ENCODE results near the gene PXT1. TPM values are rescaled to one million over a fixed set of nuclear protein-coding genes. Genes with fewer than 3 reads are reported as not detected.

Gene PXT1
- total RNA-seq, 1 donor: not detected

DNA sequence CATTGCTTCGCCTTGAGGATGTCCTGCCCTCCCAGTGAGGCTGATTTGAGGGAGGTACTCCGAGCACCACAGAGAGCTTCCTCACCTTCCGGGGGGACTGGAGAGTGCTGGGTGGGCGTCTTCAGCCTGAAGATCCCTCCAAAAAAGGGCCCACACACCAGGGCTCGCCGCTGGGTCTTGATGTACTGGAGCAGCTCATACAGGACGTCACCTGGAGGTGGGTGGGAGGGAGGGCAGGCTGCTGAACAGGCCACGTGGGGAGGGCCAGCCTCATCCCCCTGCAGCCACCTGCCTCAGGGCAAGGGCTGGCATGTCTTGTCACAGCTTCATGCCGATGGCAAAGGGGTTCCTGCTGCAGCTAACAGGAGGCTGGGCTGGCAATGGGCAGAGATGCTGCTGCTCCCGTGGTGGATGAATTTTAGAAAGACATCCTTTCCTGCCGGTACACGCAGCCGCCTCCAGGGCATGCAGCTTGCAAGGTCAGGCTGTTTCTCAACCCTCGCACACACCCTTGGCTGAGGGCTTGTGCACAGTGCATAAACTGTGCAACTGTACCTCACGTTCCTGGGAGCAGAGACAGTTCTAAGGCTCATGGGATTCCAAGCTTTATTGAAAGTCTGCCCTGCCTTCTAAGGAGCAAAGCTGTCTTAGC, 69.2 kb downstream of the PXT1 start:
- TF ChIP-seq, protein P1, sequence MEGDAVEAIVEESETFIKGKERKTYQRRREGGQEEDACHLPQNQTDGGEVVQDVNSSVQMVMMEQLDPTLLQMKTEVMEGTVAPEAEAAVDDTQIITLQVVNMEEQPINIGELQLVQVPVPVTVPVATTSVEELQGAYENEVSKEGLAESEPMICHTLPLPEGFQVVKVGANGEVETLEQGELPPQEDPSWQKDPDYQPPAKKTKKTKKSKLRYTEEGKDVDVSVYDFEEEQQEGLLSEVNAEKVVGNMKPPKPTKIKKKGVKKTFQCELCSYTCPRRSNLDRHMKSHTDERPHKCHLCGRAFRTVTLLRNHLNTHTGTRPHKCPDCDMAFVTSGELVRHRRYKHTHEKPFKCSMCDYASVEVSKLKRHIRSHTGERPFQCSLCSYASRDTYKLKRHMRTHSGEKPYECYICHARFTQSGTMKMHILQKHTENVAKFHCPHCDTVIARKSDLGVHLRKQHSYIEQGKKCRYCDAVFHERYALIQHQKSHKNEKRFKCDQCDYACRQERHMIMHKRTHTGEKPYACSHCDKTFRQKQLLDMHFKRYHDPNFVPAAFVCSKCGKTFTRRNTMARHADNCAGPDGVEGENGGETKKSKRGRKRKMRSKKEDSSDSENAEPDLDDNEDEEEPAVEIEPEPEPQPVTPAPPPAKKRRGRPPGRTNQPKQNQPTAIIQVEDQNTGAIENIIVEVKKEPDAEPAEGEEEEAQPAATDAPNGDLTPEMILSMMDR (IDR thresholded peaks at IDR 0.05; ENCODE audit: insufficient read depth, low read length): no peak
- H3K4me3 ChIP-seq (ENCODE audit: low read depth, low read length): no peak overlapping the region
- no peak for DNase-seq (ENCODE audit: low read depth)

DNA sequence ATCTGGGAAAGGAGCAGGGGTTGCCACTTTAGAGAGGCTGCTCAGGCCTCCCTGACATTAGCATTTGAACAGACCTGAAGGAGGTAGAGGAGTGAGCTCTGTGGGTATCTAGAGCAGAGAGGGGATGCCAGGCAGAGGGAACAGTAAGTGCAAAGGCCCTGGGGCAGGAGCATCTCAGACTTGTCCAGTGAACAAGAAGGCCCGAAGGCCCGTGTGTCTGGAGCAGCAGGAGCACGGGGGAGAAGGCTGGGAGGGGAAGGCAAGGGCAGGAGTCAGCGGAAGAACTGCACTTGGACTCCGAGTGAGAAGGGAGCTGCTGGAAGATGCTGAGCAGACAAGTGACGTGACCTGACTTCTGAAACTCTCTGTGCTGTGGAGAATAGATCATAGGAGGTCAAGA, 70.6 kb downstream of the PXT1 start:
- TF ChIP-seq, protein P1 (IDR thresholded peaks at IDR 0.05; ENCODE audit: insufficient read depth, low read length): no peak
- DNase-seq (ENCODE audit: low read depth): no peak
- H3K4me3 ChIP-seq (ENCODE audit: low read depth, low read length): no peak overlapping the region

DNA sequence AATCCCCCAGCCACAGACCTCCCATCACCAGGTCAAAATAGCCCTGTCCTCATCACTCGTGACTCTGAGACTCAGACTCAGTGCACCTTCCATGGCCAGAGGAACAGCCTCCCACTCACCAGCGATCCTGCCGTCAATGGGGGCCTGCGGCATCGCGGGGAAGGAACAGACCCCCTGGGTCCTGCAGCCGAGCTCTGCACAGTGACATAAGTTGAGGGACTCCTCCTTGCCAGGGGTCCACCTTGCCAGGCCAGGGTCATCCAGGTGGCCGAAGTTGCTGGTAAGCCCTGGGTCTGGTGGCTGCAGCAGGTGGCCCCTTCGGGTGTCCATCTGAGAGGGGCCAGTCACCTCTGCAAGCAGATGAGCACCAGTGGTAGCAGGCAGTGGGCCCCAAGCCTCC, 71.4 kb downstream of the PXT1 start:
- no peak overlapping the region for H3K4me3 ChIP-seq (ENCODE audit: low read depth, low read length)
- TF ChIP-seq, protein P1 (IDR thresholded peaks at IDR 0.05; ENCODE audit: insufficient read depth, low read length): no peak
- DNase-seq (ENCODE audit: low read depth): no peak

DNA sequence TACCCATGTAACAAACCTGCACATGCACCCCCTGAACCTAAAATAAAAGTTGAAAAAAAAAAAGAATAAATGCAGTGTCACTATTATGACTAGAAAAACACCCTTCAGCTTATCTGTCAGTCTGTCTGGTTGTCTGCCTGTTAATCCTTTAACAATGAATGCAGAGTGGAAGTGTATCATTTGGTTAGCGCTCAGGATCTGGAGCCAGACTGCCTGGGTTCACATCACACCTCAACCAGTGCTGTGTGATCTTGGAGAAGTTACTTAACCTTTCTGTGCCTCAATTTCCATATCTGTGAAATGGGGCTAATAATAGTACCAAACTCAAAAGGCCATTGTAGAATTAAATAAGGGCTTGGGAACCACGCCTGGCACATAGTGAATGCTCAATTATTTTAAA, 72.0 kb downstream of the PXT1 start:
- TF ChIP-seq, protein P1 (IDR thresholded peaks at IDR 0.05; ENCODE audit: insufficient read depth, low read length): no peak
- no peak for DNase-seq (ENCODE audit: low read depth)

DNA sequence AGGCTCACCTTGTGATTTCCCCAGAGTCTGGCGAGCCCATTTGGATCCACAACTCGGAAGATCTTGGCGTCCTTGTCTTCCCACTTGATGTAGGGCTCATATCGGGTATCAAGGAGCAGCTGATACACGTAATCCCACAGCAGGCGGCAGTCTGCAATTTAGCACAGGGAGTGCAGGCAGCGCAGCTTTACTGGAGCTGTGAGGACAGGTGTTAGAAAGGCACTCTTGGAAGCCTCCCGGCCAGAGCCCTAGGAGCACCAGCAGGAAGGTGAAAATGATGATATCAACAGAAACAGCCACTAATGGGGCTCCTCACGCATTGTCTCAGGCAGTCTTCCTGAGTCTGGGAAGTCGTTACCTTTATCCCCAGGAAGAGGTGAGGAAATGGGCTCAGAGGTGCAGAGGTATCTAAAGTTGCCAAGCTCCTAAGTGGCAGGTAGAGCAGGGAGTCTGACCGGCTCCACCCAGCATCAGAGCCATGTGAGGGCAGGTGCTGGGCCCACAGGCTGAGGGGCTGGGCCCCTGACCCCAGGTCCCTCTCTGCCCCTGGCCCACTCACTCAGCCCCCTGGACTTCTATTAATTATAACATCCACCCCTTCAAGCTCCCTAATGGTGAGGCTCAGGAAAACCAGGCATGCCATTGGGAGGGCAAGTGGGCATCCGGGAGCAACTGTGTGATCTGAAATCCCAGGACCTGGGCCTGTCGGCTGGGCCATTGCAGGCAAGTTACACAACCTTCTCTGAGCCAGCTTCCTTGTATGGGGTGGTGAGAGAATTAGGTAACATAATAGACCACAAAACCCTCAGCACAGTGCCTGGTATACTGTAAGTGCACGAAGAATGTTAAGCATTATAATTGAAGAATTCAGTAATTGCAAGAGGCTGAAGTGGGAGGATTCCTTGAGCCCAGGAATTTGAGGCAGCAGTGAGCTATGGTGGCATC, 73.5 kb downstream of the PXT1 start:
- DNase-seq (ENCODE audit: low read depth): peak; percentile 84
- H3K4me3 ChIP-seq (ENCODE audit: low read depth, low read length): no peak overlapping the region
- TF ChIP-seq, protein P1 (IDR thresholded peaks at IDR 0.05; ENCODE audit: insufficient read depth, low read length): no peak

More for the DNA sequence above, 72.0 kb downstream of the PXT1 start:
- H3K4me3 ChIP-seq (ENCODE audit: low read depth, low read length): no peak overlapping the region

DNA sequence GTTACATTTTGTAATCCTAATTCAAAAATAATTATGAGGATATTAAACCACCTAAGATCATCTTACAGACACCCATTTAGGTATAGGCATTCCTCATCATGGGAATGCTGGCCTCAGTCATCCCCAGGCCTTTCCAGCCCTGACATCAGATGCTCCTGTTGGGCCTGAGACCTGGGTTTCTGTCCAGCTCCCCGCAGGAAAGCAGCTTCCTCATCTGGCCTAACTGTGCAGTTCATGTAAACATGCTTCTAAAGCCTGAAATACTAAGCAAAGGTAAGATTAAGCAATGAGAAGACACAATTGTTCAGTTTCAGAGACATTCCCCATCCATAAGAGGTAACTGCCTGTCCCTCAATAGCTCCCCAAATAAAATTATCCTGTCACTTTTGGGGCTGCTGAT, 74.2 kb downstream of the PXT1 start:
- no peak for DNase-seq (ENCODE audit: low read depth)
- no peak overlapping the region for H3K4me3 ChIP-seq (ENCODE audit: low read depth, low read length)
- TF ChIP-seq, protein P1 (IDR thresholded peaks at IDR 0.05; ENCODE audit: insufficient read depth, low read length): no peak

Data from fibroblast of the aortic adventitia (primary cell).